Omental fat pad (tissue), 4 donors: Measurements from ENCODE around the gene PGBD5. TPM values are rescaled to one million over a fixed set of nuclear protein-coding genes. Genes with fewer than 3 reads are reported as not detected.

ENCODE experiments used
- ATAC-seq: fragments of 150-250 bp; one replicate; pipeline ENCODE4 v1.9.1; 2016; ENCODE audit warnings: mild to moderate bottlenecking, moderate library complexity; ENCODE audit not compliant: low FRiP score
- DNase-seq: peaks from one replicate; pipeline ENCODE4 v3.0.0-alpha.2; 2019; ENCODE audit warnings: low spot score
- CTCF ChIP-seq, 3 donors: fragments of 450-650 bp; IDR thresholded peaks; one replicate each; pipeline ENCODE4 v1.5.1; 2016 to 2017; ENCODE audit warnings: antibody characterized with exemption in 3 of 3, mild to moderate bottlenecking in 3 of 3, moderate library complexity in 2 of 3
- total RNA-seq, 4 donors: library from RNA; depleted of rRNA; stranded (reverse); fragments of >200 nt; gene quantifications; one replicate each; pipeline ENCODE4 v1.1.0, GENCODE V29; 2016

The PGBD5 gene
- total RNA-seq, 4 donors from 2014 or later, result 0.37 to 1.4 (median 0.60) TPM; not detected in 1

- ATAC-seq (no peak), DNase-seq (no peak)
- TF ChIP-seq CTCF (IDR thresholded peaks at IDR 0.05), result no peak
Measured at GRCh38 chr1:230289350-230289644, 136.8 kb downstream of the PGBD5 start.

GRCh38 chr1:230288641-230289349, 137.3 kb downstream of the PGBD5 start:
- no peak for TF ChIP-seq CTCF (IDR thresholded peaks at IDR 0.05)
- no peak for DNase-seq
- no peak for ATAC-seq

- DNase-seq, result no peak
- no peak for TF ChIP-seq CTCF (IDR thresholded peaks at IDR 0.05)
- ATAC-seq, result no peak
Measured at GRCh38 chr1:230287674-230288315, 138.3 kb downstream of the PGBD5 start.

- DNase-seq (no peak), ATAC-seq (no peak)
- TF ChIP-seq CTCF (IDR thresholded peaks at IDR 0.05), result no peak
Measured at GRCh38 chr1:230286890-230287269, 139.3 kb downstream of the PGBD5 start.

GRCh38 chr1:230286166-230286889, 139.8 kb downstream of the PGBD5 start:
- ATAC-seq (no peak), DNase-seq (no peak)
- TF ChIP-seq CTCF (IDR thresholded peaks at IDR 0.05), result no peak

- DNase-seq (no peak), ATAC-seq (no peak)
Measured at GRCh38 chr1:230285351-230285750, 140.8 kb downstream of the PGBD5 start.

More at GRCh38 chr1:230285351-230285750, 140.8 kb downstream of the PGBD5 start:
- TF ChIP-seq CTCF (IDR thresholded peaks at IDR 0.05), result no peak
